CD4-positive, CD25-positive, alpha-beta regulatory T cell (primary cell): ENCODE data around the gene NDUFB7. TPM values are rescaled to one million over a fixed set of nuclear protein-coding genes. Genes with fewer than 3 reads are reported as not detected.

Experiments used
- ATAC-seq, 2 donors: fragments of 150-1000 bp; cut with Tn5 transposase; one replicate each; pipeline ENCODE4 v1.10.0; 2021; ENCODE audit warnings: low read depth in 2 of 2, moderate number of reproducible peaks in 2 of 2, moderate library complexity in 1 of 2
- DNase-seq, 3 donors: peaks; one replicate each; pipeline versions ENCODE4 v3.0.0 to v3.0.0-alpha.2; 2012 to 2022; ENCODE audit warnings: mixed read lengths in 1 of 3
- H3K27ac ChIP-seq: one replicate; pipeline ENCODE4 v1.7.0; 2013; ENCODE audit warnings: mild to moderate bottlenecking, low read length; ENCODE audit not compliant: insufficient read depth, poor library complexity, severe bottlenecking
- H3K27me3 ChIP-seq: one replicate; pipeline ENCODE4 v1.7.0; 2013; ENCODE audit warnings: low read length; ENCODE audit not compliant: control insufficient read depth, insufficient read depth
- H3K36me3 ChIP-seq: one replicate; pipeline ENCODE4 v1.7.0; 2013; ENCODE audit warnings: mild to moderate bottlenecking, low read length, moderate library complexity; ENCODE audit not compliant: control insufficient read depth, insufficient read depth
- H3K4me1 ChIP-seq: 2 replicates; pipeline ENCODE4 v1.7.0; 2013; ENCODE audit warnings: mild to moderate bottlenecking, low read length; ENCODE audit not compliant: insufficient read depth, control insufficient read depth, poor library complexity, severe bottlenecking
- H3K4me3 ChIP-seq: one replicate; pipeline ENCODE4 v1.7.0; 2013; ENCODE audit warnings: low read depth, mild to moderate bottlenecking, low read length, moderate library complexity
- H3K9me3 ChIP-seq, 2 experiments: 1 replicate in 1 of 2; 2 replicates in 1 of 2; pipeline ENCODE4 v1.7.0; 2013; ENCODE audit warnings: low read length in 2 of 2, mild to moderate bottlenecking in 1 of 2, moderate library complexity in 1 of 2; ENCODE audit not compliant: control insufficient read depth in 2 of 2
- H3K27ac Mint-ChIP-seq, 3 donors: one replicate each; pipeline ENCODE4 v1.8.0; 2020 to 2022; ENCODE audit warnings: mild to moderate bottlenecking in 3 of 3, mixed read lengths in 3 of 3, moderate library complexity in 2 of 3
- H3K27me3 Mint-ChIP-seq: one replicate; pipeline ENCODE4 v1.8.0; 2022; ENCODE audit warnings: mild to moderate bottlenecking, mixed read lengths
- H3K36me3 Mint-ChIP-seq: one replicate; pipeline ENCODE4 v1.8.0; 2020; ENCODE audit warnings: mixed read lengths
- H3K4me1 Mint-ChIP-seq, 4 donors: one replicate each; pipeline ENCODE4 v1.8.0; 2020 to 2022; ENCODE audit warnings: mixed read lengths in 4 of 4, mild to moderate bottlenecking in 1 of 4
- H3K4me3 Mint-ChIP-seq, 4 donors: one replicate each; pipeline ENCODE4 v1.8.0; 2020 to 2022; ENCODE audit warnings: mild to moderate bottlenecking in 4 of 4, mixed read lengths in 4 of 4, moderate library complexity in 3 of 4
- H3K9me3 Mint-ChIP-seq, 7 donors: one replicate each; pipeline ENCODE4 v1.8.0; 2020 to 2022; ENCODE audit warnings: mixed read lengths in 7 of 7, mild to moderate bottlenecking in 3 of 7, moderate library complexity in 2 of 7
- polyA plus RNA-seq, 4 donors: library from polyadenylated mRNA; unstranded; fragments of 300-500 nt; fragmentation: Illumina TruSeq; gene quantifications; one replicate each; pipeline ENCODE4 v1.2.3, GENCODE V29; 2021
- total RNA-seq: library from RNA; stranded (reverse); gene quantifications from one replicate; pipeline ENCODE4 v1.2.3, GENCODE V29; 2022

The NDUFB7 gene
- total and polyA plus RNA-seq, 5 donors from 2014 or later = 51.4 to 238 (median 213) TPM

- peaks cover 3% of the 10 kb centered on the region for H3K36me3 Mint-ChIP-seq
- Histone ChIP-seq H3K4me3 (no peak overlapping the region), H3K4me1 (peaks cover 7% of the 10 kb centered on the region), H3K27ac (no peak overlapping the region), H3K9me3 (no peaks in the 10 kb centered on the region), H3K36me3 (peaks cover 23% of the 10 kb centered on the region), H3K27me3 (no peaks in the 10 kb centered on the region)
- H3K4me3 Mint-ChIP-seq = no peak overlapping the region
- no peaks in the 10 kb centered on the region for H3K27me3 Mint-ChIP-seq
- H3K9me3 Mint-ChIP-seq = no peaks in the 10 kb centered on the region
- no peak for DNase-seq
- ATAC-seq = no peak
- peaks cover 0 to 35% (median 8%) of the 10 kb centered on the region in 4 donors for H3K4me1 Mint-ChIP-seq
- H3K27ac Mint-ChIP-seq = no peak overlapping the region
These were observed 8.3 kb downstream of the NDUFB7 start for GRCh38 chr19:14563590-14563926.

GRCh38 chr19:14562660-14563589 lies 8.9 kb downstream of the NDUFB7 start:
- Histone ChIP-seq H3K36me3 (peaks cover 23% of the 10 kb centered on the region), H3K27ac (no peak overlapping the region), H3K4me1 (peaks cover 11% of the 10 kb centered on the region), H3K27me3 (no peaks in the 10 kb centered on the region), H3K9me3 (no peaks in the 10 kb centered on the region), H3K4me3 (no peak overlapping the region)
- Mint-ChIP-seq H3K9me3 (no peaks in the 10 kb centered on the region), H3K27ac (peak overlapping the region in 1 of 3 donors; percentile 42), H3K4me1 (peaks cover 0 to 36% (median 5%) of the 10 kb centered on the region in 4 donors), H3K36me3 (peaks cover 3% of the 10 kb centered on the region), H3K4me3 (no peak overlapping the region), H3K27me3 (no peaks in the 10 kb centered on the region)
- no peak for ATAC-seq
- no peak for DNase-seq

- Histone ChIP-seq H3K27me3 (no peaks in the 10 kb centered on the region), H3K4me1 (peaks cover 12% of the 10 kb centered on the region), H3K27ac (no peak overlapping the region), H3K4me3 (no peak overlapping the region), H3K9me3 (no peaks in the 10 kb centered on the region), H3K36me3 (peaks cover 15% of the 10 kb centered on the region)
- Mint-ChIP-seq H3K27ac (no peak overlapping the region), H3K9me3 (no peaks in the 10 kb centered on the region), H3K27me3 (no peaks in the 10 kb centered on the region), H3K36me3 (peaks cover 3% of the 10 kb centered on the region), H3K4me3 (no peak overlapping the region), H3K4me1 (peaks cover 0 to 28% (median 2%) of the 10 kb centered on the region in 4 donors)
- DNase-seq (no peak), ATAC-seq (no peak)
These were observed 10.0 kb downstream of the NDUFB7 start for GRCh38 chr19:14561847-14562351.

GRCh38 chr19:14561249-14561648 lies 10.6 kb downstream of the NDUFB7 start:
- H3K27ac ChIP-seq = peak overlapping the region; percentile 14

GRCh38 chr19:14560776-14561108 lies 11.1 kb downstream of the NDUFB7 start:
- no peak for DNase-seq
- peaks cover 21% of the 10 kb centered on the region for H3K4me1 ChIP-seq
- H3K27ac Mint-ChIP-seq = peak overlapping the region in 2 of 3 donors; percentile 38 to 42

More at GRCh38 chr19:14561249-14561648, 10.6 kb downstream of the NDUFB7 start:
- ATAC-seq = no peak
- DNase-seq = no peak
- no peak overlapping the region for H3K4me3 Mint-ChIP-seq
- H3K4me1 Mint-ChIP-seq = peaks cover 0 to 34% (median 7%) of the 10 kb centered on the region in 4 donors
- H3K36me3 ChIP-seq = peaks cover 15% of the 10 kb centered on the region
- H3K9me3 ChIP-seq = no peaks in the 10 kb centered on the region
- H3K4me3 ChIP-seq = no peak overlapping the region
- no peaks in the 10 kb centered on the region for H3K27me3 Mint-ChIP-seq
- no peaks in the 10 kb centered on the region for H3K9me3 Mint-ChIP-seq
- H3K27ac Mint-ChIP-seq = no peak overlapping the region
- H3K36me3 Mint-ChIP-seq = peaks cover 7% of the 10 kb centered on the region
- H3K27me3 ChIP-seq = no peaks in the 10 kb centered on the region
- H3K4me1 ChIP-seq = peaks cover 19% of the 10 kb centered on the region

GRCh38 chr19:14559916-14560775 lies 11.7 kb downstream of the NDUFB7 start:
- peaks cover 0 to 38% (median 11%) of the 10 kb centered on the region in 4 donors for H3K4me1 Mint-ChIP-seq
- Histone ChIP-seq H3K4me3 (no peak overlapping the region), H3K4me1 (peaks cover 21% of the 10 kb centered on the region), H3K9me3 (no peaks in the 10 kb centered on the region), H3K36me3 (peaks cover 10% of the 10 kb centered on the region), H3K27ac (no peak overlapping the region), H3K27me3 (no peaks in the 10 kb centered on the region)
- H3K9me3 Mint-ChIP-seq = no peaks in the 10 kb centered on the region
- H3K4me3 Mint-ChIP-seq = no peak overlapping the region
- no peak for ATAC-seq
- peaks cover 10% of the 10 kb centered on the region for H3K36me3 Mint-ChIP-seq
- H3K27ac Mint-ChIP-seq = peak overlapping the region in 2 of 3 donors; percentile 38 to 42
- DNase-seq = no peak
- H3K27me3 Mint-ChIP-seq = no peaks in the 10 kb centered on the region

More at GRCh38 chr19:14560776-14561108, 11.1 kb downstream of the NDUFB7 start:
- no peak for ATAC-seq
- Histone ChIP-seq H3K36me3 (peaks cover 12% of the 10 kb centered on the region), H3K9me3 (no peaks in the 10 kb centered on the region), H3K4me3 (no peak overlapping the region), H3K27me3 (no peaks in the 10 kb centered on the region), H3K27ac (no peak overlapping the region)
- Mint-ChIP-seq H3K4me3 (no peak overlapping the region), H3K27me3 (no peaks in the 10 kb centered on the region), H3K4me1 (peaks cover 0 to 37% (median 10%) of the 10 kb centered on the region in 4 donors), H3K36me3 (peaks cover 10% of the 10 kb centered on the region), H3K9me3 (no peaks in the 10 kb centered on the region)

- Histone ChIP-seq H3K4me3 (no peak overlapping the region), H3K27me3 (no peaks in the 10 kb centered on the region), H3K36me3 (peaks cover 2% of the 10 kb centered on the region), H3K27ac (no peak overlapping the region), H3K9me3 (no peaks in the 10 kb centered on the region), H3K4me1 (peaks cover 33% of the 10 kb centered on the region)
- Mint-ChIP-seq H3K36me3 (peaks cover 7% of the 10 kb centered on the region), H3K9me3 (no peaks in the 10 kb centered on the region), H3K27ac (no peak overlapping the region), H3K27me3 (no peaks in the 10 kb centered on the region), H3K4me3 (peak overlapping the region in 1 of 4 donors; percentile 10), H3K4me1 (peaks cover 0 to 49% (median 18%) of the 10 kb centered on the region in 4 donors)
- ATAC-seq (no peak), DNase-seq (no peak)
These were observed 13.3 kb downstream of the NDUFB7 start for GRCh38 chr19:14558370-14559066.
